ENCODE results near the gene CACNA2D2.

Gene CACNA2D2

DNA sequence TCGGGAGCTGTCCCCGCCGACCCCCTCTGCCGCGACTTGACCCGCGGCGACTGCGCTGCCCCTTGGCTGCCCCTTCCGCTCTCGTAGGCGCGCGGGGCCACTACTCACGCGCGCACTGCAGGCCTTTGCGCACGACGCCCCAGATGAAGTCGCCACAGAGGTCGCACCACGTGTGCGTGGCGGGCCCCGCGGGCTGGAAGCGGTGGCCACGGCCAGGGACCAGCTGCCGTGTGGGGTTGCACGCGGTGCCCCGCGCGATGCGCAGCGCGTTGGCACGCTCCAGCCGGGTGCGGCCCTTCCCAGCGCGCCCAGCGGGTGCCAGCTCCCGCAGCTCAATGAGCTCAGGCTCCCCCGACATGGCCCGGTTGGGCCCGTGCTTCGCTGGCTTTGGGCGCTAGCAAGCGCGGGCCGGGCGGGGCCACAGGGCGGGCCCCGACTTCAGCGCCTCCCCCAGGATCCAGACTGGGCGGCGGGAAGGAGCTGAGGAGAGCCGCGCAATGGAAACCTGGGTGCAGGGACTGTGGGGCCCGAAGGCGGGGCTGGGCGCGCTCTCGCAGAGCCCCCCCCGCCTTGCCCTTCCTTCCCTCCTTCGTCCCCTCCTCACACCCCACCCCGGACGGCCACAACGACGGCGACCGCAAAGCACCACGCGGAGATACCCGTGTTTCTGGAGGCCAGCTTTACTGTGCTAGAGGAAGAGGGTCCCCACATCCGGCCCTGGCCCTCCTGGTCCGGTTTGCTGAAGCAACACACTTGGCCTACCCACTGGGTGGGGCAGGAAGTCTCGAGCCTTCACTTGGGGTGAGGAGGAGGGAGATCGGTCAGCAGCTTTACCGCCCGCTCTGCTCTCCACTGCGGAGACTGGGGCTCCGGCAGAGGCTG, 162.7 kb downstream of the CACNA2D2 start, which contains the start of gene RASSF1:
TSS of gene RASSF1 (minus strand) at position 389 of the 882 bp plus-strand sequence. CDS start at position 358, 31 bp downstream.
- peak; percentile 80 for DNase-seq

- no peak for DNase-seq
Observed at GRCh38 chr3:50340147-50340447, 163.3 kb downstream of the CACNA2D2 start.

- DNase-seq: no peak
Observed at GRCh38 chr3:50339485-50340146, 163.8 kb downstream of the CACNA2D2 start.

GRCh38 chr3:50338965-50339364, 164.5 kb downstream of the CACNA2D2 start:
- no peak for DNase-seq

- DNase-seq: peak; percentile 96
Observed at GRCh38 chr3:50337175-50337861, 166.1 kb downstream of the CACNA2D2 start.

DNA sequence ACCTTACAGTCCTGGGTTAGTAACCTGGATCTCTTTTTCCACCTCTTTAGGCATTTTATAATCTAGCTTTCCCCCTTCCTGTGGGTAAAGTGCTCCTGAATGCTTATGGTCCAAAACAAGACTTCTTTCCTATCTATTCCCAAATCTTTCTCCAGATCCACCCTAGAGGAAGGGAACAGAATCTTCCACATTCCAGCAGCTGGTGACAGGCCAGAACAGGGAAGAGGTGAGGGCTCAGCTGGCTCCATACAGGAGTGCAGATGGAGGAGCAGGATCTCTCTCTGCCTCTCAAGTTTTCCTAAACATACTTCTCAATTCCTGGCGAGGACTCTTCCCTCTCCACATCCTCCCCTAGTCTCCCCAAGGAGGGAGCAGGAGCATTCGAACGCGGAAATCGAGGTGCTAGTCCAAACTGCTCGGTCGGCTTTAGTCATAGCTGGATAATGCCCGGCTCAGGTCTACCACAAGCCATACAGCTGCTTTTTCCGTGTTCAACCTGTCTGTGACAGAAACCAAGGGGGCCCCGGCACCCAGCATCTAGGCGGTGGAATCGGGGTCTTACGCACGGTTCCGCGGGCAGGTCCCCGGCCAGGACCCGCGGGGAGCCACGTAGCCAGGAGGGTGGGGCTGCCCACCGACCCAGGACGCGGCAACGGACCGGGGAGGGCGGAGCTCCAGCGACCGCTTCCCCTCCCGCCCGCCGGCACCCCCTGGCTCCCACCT, 166.8 kb downstream of the CACNA2D2 start:
- DNase-seq: no peak

DNA sequence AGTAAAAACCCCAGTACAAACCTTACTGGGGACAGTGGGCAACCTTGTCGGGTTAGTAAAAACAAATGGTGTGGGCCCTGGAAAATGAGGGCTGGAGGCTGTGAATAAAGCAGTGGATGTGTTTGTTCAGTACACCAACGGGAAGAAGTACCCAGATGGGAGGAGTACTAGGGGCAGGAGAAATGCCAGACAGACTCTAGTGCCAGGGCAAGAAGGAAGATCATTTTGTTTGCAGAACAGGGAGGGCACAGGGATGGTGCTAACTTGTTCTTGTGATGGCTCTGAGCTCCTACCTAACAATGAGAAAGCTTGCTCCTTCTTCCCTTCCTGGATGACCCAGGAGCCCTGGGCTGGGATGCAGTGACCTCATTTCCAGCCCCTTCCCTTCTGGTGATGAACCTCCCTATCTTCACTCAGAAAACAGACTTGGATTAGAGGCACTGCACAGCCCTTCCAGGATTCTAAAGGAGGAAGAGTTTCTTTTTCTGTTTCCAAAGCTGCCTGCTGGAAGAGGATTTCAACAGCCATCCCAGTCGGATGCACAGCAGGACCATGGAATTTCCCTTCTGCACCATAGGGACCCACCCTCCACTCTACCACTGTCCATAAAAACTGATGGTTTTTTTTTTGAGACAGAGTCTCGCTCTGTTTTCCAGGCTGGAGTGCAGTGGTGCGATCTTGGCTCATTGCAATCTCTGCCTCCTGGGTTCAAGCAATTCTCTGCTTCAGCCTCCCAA, 168.9 kb downstream of the CACNA2D2 start:
- no peak for DNase-seq

GRCh38 chr3:50333744-50334328, 169.6 kb downstream of the CACNA2D2 start:
- DNase-seq: peak; percentile 40

DNA sequence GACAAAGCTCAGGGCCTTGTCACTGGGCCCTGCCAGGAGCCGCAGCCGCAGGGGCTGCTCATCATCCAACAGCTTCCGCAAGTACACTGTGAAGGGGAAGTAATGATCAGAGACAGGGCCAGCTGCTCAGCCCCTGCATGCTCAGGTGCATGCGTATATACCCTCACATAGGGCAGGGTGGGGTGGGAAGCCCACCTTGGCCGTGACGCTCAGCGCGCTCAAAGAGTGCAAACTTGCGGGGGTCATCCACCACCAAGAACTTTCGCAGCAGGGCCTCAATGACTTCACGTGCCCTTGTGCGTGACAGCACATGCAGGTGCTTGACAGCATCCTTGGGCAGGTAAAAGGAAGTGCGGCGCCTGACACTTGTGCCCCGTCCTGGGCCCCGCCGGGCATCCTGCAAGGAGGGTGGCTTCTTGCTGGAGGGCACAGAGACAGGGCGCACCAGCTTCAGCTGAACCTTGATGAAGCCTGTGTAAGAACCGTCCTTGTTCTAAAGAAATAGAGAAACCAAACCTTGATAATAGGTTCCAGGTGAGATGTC, 172.0 kb downstream of the CACNA2D2 start:
- no peak for DNase-seq

DNA sequence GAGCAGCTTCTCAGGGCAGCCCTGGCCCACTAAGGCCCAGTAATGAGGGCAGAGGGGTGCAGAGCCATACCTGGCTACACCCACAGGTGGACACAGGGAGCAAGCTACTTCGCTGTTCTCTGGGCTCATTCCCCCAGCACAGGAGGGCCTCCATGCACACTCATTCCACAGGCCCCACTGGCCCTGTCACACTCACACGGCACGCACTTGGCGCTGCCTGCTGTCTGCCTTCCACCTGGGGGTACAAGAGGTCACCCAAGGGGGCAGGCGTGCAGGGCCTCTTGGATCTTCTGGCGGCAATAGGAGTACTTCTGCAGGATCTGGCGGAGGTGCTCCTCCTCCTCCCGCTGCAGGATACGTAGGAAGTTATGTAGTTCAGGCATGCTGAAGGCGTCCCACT, 173.1 kb downstream of the CACNA2D2 start:
- DNase-seq: no peak

GRCh38 chr3:50327943-50328691, 175.3 kb downstream of the CACNA2D2 start, which contains the start of gene TUSC2:
TUSC2 (minus strand) TSS chr3:50328223; CDS start chr3:50328099, 124 bp downstream.
- DNase-seq: peak; percentile 95

DNA sequence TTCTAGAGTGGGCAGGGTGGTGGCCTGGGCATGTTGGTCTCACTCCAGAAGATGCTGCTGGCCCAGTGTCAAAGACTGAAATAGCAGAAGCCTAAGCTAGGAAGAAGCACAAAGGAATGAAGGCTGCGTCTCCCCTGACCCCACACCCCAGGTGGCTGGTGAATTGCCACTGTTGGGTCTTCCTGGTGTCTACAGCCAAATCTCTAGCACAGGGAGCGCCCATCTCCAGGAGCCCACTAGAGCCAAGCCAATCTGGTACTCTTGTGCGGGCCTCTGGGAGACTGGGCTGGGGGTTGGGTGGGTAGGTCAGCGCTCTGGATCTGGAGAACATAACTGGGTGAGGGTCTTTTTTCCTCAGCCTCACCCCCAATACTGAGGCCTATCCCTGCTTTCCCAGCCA, 176.3 kb downstream of the CACNA2D2 start:
- DNase-seq: no peak

- DNase-seq: no peak
Observed at GRCh38 chr3:50326182-50326541, 177.3 kb downstream of the CACNA2D2 start.

GRCh38 chr3:50325497-50326181, 177.8 kb downstream of the CACNA2D2 start:
- no peak for DNase-seq

GRCh38 chr3:50325113-50325480, 178.3 kb downstream of the CACNA2D2 start:
- DNase-seq: no peak

- DNase-seq: peak; percentile 72
Observed at GRCh38 chr3:50324351-50325112, 178.9 kb downstream of the CACNA2D2 start.

- no peak for DNase-seq
Observed at GRCh38 chr3:50323614-50324199, 179.7 kb downstream of the CACNA2D2 start.

- no peak for DNase-seq
Observed at GRCh38 chr3:50323092-50323600, 180.3 kb downstream of the CACNA2D2 start.
